Naive thymus-derived CD8-positive, alpha-beta T cell (primary cell): Measurements from ENCODE around the gene RHOH. TPM values are rescaled to one million over a fixed set of nuclear protein-coding genes. Genes with fewer than 3 reads are reported as not detected.
A peak's percentile ranks its signal among the peaks of the same experiment; 100 is the strongest.

Experiments used
- ATAC-seq, 2 donors: fragments of 150-1000 bp; cut with Tn5 transposase in 1 of 2; sonication (Bioruptor Pico), chemical (Tn5 transposase) in 1 of 2; 1 replicate in 1 of 2; 2 replicates in 1 of 2; pipeline ENCODE4 v1.10.0; 2021; ENCODE audit warnings: mild to moderate bottlenecking in 2 of 2, moderate library complexity in 2 of 2
- POLR2A ChIA-PET: fragments of 350-600 bp; sonication (Branson Sonifier 250); formaldehyde crosslinking; loops from one replicate; lab custom pipeline; 2021; ENCODE audit warnings: antibody characterized with exemption; lab: Charles Lee
- DNase-seq, 10 donors: peaks; one replicate each; pipeline versions ENCODE4 v3.0.0 to v3.0.0-alpha.2; 2020 to 2022
- H3K27ac Mint-ChIP-seq, 10 donors: one replicate each; pipeline ENCODE4 v1.8.0; 2020 to 2022; ENCODE audit warnings: mild to moderate bottlenecking in 10 of 10, mixed read lengths in 10 of 10, moderate library complexity in 4 of 10, inconsistent platforms in 1 of 10
- H3K27me3 Mint-ChIP-seq, 5 donors: one replicate each; pipeline ENCODE4 v1.8.0; 2021 to 2022; ENCODE audit warnings: mixed read lengths in 5 of 5
- H3K36me3 Mint-ChIP-seq, 3 donors: one replicate each; pipeline ENCODE4 v1.8.0; 2020 to 2022; ENCODE audit warnings: mixed read lengths in 3 of 3, mild to moderate bottlenecking in 2 of 3, inconsistent platforms in 1 of 3
- H3K4me1 Mint-ChIP-seq, 4 donors: one replicate each; pipeline ENCODE4 v1.8.0; 2021 to 2022; ENCODE audit warnings: mixed read lengths in 4 of 4
- H3K4me3 Mint-ChIP-seq, 10 donors: one replicate each; pipeline ENCODE4 v1.8.0; 2020 to 2022; ENCODE audit warnings: mild to moderate bottlenecking in 10 of 10, mixed read lengths in 10 of 10, moderate library complexity in 6 of 10, inconsistent platforms in 1 of 10
- H3K9me3 Mint-ChIP-seq, 9 donors: one replicate each; pipeline ENCODE4 v1.8.0; 2020 to 2022; ENCODE audit warnings: mixed read lengths in 9 of 9, mild to moderate bottlenecking in 3 of 9, inconsistent platforms in 1 of 9, moderate library complexity in 1 of 9
- polyA plus RNA-seq, 3 donors: library from polyadenylated mRNA; unstranded; fragments of 300-500 nt; fragmentation: Illumina TruSeq; gene quantifications; one replicate each; pipeline ENCODE4 v1.2.3, GENCODE V29; 2021
- total RNA-seq, 8 experiments: library from RNA in 2 of 8; stranded (reverse) in 2 of 8; gene quantifications; one replicate each; pipeline ENCODE4 v1.2.3 and lab custom pipeline; 2021 to 2026

The RHOH gene
- total and polyA plus RNA-seq, 5 experiments from 2014 or later = 233 to 416 (median 328) TPM

- peak overlapping the region; percentile 70 to 100 (median 88) for H3K4me3 Mint-ChIP-seq
- peak overlapping the region; percentile 92 to 97 (median 95) for H3K27ac Mint-ChIP-seq
- ATAC-seq (no peak), DNase-seq (no peak)
- H3K9me3 Mint-ChIP-seq = no peaks in the 10 kb centered on the region
- H3K36me3 Mint-ChIP-seq = peaks cover 9 to 84% (median 51%) of the 10 kb centered on the region in 3 donors
- no peaks in the 10 kb centered on the region for H3K27me3 Mint-ChIP-seq
- POLR2A ChIA-PET = interaction anchor here (2.4 to 13.9 kb wide), 3 partner anchors 12 to 35 kb away, joined by 8 to 376 read pairs (median 244); partner anchors contain the start of gene RHOH
- peaks cover 50 to 94% (median 84%) of the 10 kb centered on the region in 4 donors for H3K4me1 Mint-ChIP-seq
Measured at GRCh38 chr4:40209401-40209800, 12.6 kb downstream of the RHOH start.

DNA sequence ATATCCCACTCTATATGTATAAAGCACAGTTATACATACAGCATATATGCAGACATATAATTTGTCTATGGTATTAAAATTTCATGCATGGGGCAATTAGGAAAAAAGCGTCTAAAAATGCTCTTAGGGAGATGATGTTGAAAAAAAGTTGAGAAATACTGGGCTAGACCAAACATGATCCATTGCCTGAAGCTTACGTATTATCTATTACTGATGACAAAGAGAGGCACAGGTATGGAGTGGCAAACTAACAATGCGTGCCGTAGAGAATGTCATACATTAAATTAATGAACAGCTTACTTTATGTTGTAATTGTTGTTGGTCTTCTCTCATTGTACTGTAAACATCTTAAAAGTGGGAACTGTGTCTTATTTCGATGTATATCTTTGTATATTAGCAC lies 13.9 kb downstream of the RHOH start:
- POLR2A ChIA-PET = interaction anchor here (0.8 to 13.9 kb wide), 15 partner anchors 13 to 106 kb away, joined by 3 to 376 read pairs (median 4); partner anchors contain the start of gene RHOH
- Mint-ChIP-seq H3K4me1 (peaks cover 50 to 94% (median 84%) of the 10 kb centered on the region in 4 donors), H3K4me3 (peak overlapping the region; percentile 54 to 100 (median 86)), H3K27me3 (no peaks in the 10 kb centered on the region), H3K27ac (peak overlapping the region; percentile 84 to 97 (median 95)), H3K36me3 (peaks cover 9 to 88% (median 48%) of the 10 kb centered on the region in 3 donors), H3K9me3 (no peaks in the 10 kb centered on the region)
- no peak for ATAC-seq
- no peak for DNase-seq

- peak overlapping the region; percentile 55 to 100 (median 78) for H3K4me3 Mint-ChIP-seq
- H3K36me3 Mint-ChIP-seq = peaks cover 9 to 88% (median 41%) of the 10 kb centered on the region in 3 donors
- peaks cover 48 to 94% (median 86%) of the 10 kb centered on the region in 4 donors for H3K4me1 Mint-ChIP-seq
- no peak for ATAC-seq
- DNase-seq = peak in 2 of 10 donors; percentile 54 to 58
- no peaks in the 10 kb centered on the region for H3K9me3 Mint-ChIP-seq
- peak overlapping the region; percentile 92 to 98 (median 96) for H3K27ac Mint-ChIP-seq
- no peaks in the 10 kb centered on the region for H3K27me3 Mint-ChIP-seq
- POLR2A ChIA-PET = interaction anchor here (0.7 to 13.9 kb wide), 14 partner anchors 14 to 101 kb away, joined by 3 to 376 read pairs (median 4); partner anchors contain the start of gene RHOH
Measured at GRCh38 chr4:40211224-40212185, 14.7 kb downstream of the RHOH start.

- Mint-ChIP-seq H3K27me3 (no peaks in the 10 kb centered on the region), H3K4me1 (peaks cover 51 to 99% (median 94%) of the 10 kb centered on the region in 4 donors), H3K9me3 (no peaks in the 10 kb centered on the region), H3K36me3 (peaks cover 5 to 91% (median 39%) of the 10 kb centered on the region in 3 donors), H3K27ac (peak overlapping the region; percentile 87 to 98 (median 96)), H3K4me3 (peak overlapping the region; percentile 55 to 100 (median 78))
- POLR2A ChIA-PET = interaction anchor here (0.7 to 13.9 kb wide), 9 partner anchors 8 to 98 kb away, joined by 3 to 376 read pairs (median 14); partner anchors contain the start of gene RHOH
- DNase-seq = no peak
- ATAC-seq = no peak
Measured at GRCh38 chr4:40212674-40213527, 16.1 kb downstream of the RHOH start.

DNA sequence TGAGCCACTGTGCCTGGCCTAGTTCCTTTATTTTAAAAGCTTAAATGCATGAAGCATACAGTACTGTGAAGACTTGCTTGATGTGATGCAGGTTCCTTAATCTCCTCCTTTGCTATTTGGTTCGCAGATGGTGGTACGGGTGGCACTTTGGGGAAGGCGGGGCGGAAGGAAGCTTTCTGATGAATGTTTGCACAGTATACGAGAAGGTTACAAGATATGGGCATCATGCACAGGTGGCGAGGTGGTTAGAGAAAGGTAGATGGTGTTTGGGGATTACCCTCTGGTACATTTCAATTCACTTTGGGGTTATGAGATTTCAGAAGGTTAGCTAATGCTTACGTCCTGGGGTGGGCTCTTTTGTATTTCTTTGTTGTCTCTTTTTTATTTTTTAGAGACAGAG lies 17.2 kb downstream of the RHOH start:
- H3K4me3 Mint-ChIP-seq = peak overlapping the region; percentile 65 to 100 (median 80)
- POLR2A ChIA-PET = interaction anchor here (0.8 to 13.9 kb wide), 21 partner anchors 9 to 103 kb away, joined by 3 to 376 read pairs (median 5); partner anchors contain the start of gene RHOH

GRCh38 chr4:40214661-40215418 lies 18.0 kb downstream of the RHOH start:
- Mint-ChIP-seq H3K4me1 (peaks cover 54 to 100% (median 97%) of the 10 kb centered on the region in 4 donors), H3K27ac (peak overlapping the region; percentile 87 to 98 (median 96)), H3K4me3 (peak overlapping the region; percentile 49 to 100 (median 80)), H3K36me3 (peaks cover 5 to 96% (median 35%) of the 10 kb centered on the region in 3 donors), H3K27me3 (no peaks in the 10 kb centered on the region), H3K9me3 (no peaks in the 10 kb centered on the region)
- ATAC-seq = no peak
- no peak for DNase-seq
- POLR2A ChIA-PET = interaction anchor here (0.9 to 13.9 kb wide), 21 partner anchors 10 to 102 kb away, joined by 3 to 376 read pairs (median 5); partner anchors contain the start of gene RHOH

More for the DNA sequence above, 17.2 kb downstream of the RHOH start:
- H3K27me3 Mint-ChIP-seq = no peaks in the 10 kb centered on the region
- H3K9me3 Mint-ChIP-seq = no peaks in the 10 kb centered on the region
- peak; percentile 50 to 93 (median 86) for DNase-seq
- peak; percentile 82 to 91 for ATAC-seq
- H3K36me3 Mint-ChIP-seq = peaks cover 5 to 95% (median 37%) of the 10 kb centered on the region in 3 donors
- H3K27ac Mint-ChIP-seq = peak overlapping the region; percentile 87 to 98 (median 96)
- peaks cover 51 to 100% (median 97%) of the 10 kb centered on the region in 4 donors for H3K4me1 Mint-ChIP-seq

GRCh38 chr4:40216622-40217366 lies 20.0 kb downstream of the RHOH start:
- peaks cover under 1 to 90% (median 34%) of the 10 kb centered on the region in 3 donors for H3K36me3 Mint-ChIP-seq
- POLR2A ChIA-PET = interaction anchor here (0.6 to 13.4 kb wide), 12 partner anchors 11 to 28 kb away, joined by 3 to 244 read pairs (median 6); partner anchors contain the start of gene RHOH
- no peaks in the 10 kb centered on the region for H3K9me3 Mint-ChIP-seq
- H3K27me3 Mint-ChIP-seq = no peaks in the 10 kb centered on the region
- DNase-seq (no peak), ATAC-seq (no peak)
- peak overlapping the region; percentile 50 to 100 (median 78) for H3K4me3 Mint-ChIP-seq
- H3K4me1 Mint-ChIP-seq = peaks cover 52 to 100% (median 98%) of the 10 kb centered on the region in 4 donors
- H3K27ac Mint-ChIP-seq = peak overlapping the region; percentile 87 to 98 (median 96)

GRCh38 chr4:40221744-40222143 lies 24.9 kb downstream of the RHOH start:
- DNase-seq (no peak), ATAC-seq (no peak)
- peaks cover 8 to 87% (median 48%) of the 10 kb centered on the region in 3 donors for H3K36me3 Mint-ChIP-seq
- POLR2A ChIA-PET = interaction anchor here (0.7 to 17.3 kb wide), 11 partner anchors 8 to 86 kb away, joined by 3 to 376 read pairs (median 5); partner anchors contain the start of gene RHOH
- no peaks in the 10 kb centered on the region for H3K27me3 Mint-ChIP-seq
- peak overlapping the region in 9 of 10 donors; percentile 56 to 90 (median 74) for H3K4me3 Mint-ChIP-seq
- peaks cover 47 to 98% (median 90%) of the 10 kb centered on the region in 4 donors for H3K4me1 Mint-ChIP-seq
- peak overlapping the region; percentile 59 to 97 (median 92) for H3K27ac Mint-ChIP-seq
- H3K9me3 Mint-ChIP-seq = no peaks in the 10 kb centered on the region

- H3K27ac Mint-ChIP-seq = peak overlapping the region in 9 of 10 donors; percentile 59 to 97 (median 92)
- peaks cover 43 to 97% (median 88%) of the 10 kb centered on the region in 4 donors for H3K4me1 Mint-ChIP-seq
- H3K27me3 Mint-ChIP-seq = no peaks in the 10 kb centered on the region
- no peak for ATAC-seq
- peaks cover 8 to 82% (median 52%) of the 10 kb centered on the region in 3 donors for H3K36me3 Mint-ChIP-seq
- POLR2A ChIA-PET = interaction anchor here (0.6 to 17.3 kb wide), 11 partner anchors 6 to 77 kb away, joined by 3 to 376 read pairs (median 5); partner anchors contain the start of gene RHOH
- no peak for DNase-seq
- peak overlapping the region in 9 of 10 donors; percentile 14 to 90 (median 70) for H3K4me3 Mint-ChIP-seq
- no peaks in the 10 kb centered on the region for H3K9me3 Mint-ChIP-seq
Measured at GRCh38 chr4:40223343-40223742, 26.5 kb downstream of the RHOH start.

DNA sequence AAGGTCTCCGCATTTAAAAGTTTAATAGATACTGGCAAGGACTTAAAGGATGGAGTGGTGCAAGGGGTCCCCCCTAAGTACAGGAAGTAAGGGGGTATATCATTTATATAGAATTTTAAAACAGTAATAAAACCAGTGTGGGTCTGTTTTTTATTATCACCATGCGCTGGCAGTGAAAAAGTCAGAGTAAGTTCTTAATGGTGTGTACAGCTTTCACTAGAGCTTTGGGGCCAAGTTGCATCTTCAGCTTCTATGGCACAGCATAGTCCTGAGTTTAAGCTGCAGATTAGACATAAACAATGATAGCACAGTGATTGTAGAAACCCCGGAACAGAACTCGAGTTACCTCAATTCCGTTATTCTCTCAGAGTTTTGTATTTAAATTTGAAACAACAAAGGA lies 27.6 kb downstream of the RHOH start:
- Mint-ChIP-seq H3K27ac (peak overlapping the region; percentile 90 to 98 (median 96)), H3K4me1 (peaks cover 47 to 97% (median 89%) of the 10 kb centered on the region in 4 donors), H3K9me3 (no peaks in the 10 kb centered on the region), H3K4me3 (peak overlapping the region; percentile 66 to 90 (median 84)), H3K27me3 (no peaks in the 10 kb centered on the region), H3K36me3 (peaks cover 8 to 83% (median 52%) of the 10 kb centered on the region in 3 donors)
- POLR2A ChIA-PET = interaction anchor here (0.7 to 17.3 kb wide), 11 partner anchors 12 to 92 kb away, joined by 3 to 376 read pairs (median 11); partner anchors contain the start of gene RHOH
- ATAC-seq = peak; percentile 22 to 26
- DNase-seq = no peak
